AG08396 (cell line): Measurements from ENCODE around the gene ATP13A1.
"Not testable (repeated sequence)": the region's sequence is repeated elsewhere in the genome, so short reads cannot be mapped to it uniquely, and the experiment has no call there.

Experiments used
- DNase-seq: peaks from one replicate; pipeline ENCODE4 v3.0.0; 2012; ENCODE audit warnings: low spot score, mixed read lengths

Gene ATP13A1

GRCh38 chr19:19663256-19664120 lies at the start of gene ATP13A1:
Gene ATP13A1 (minus strand): TSS chr19:19663676. CDS start chr19:19663666, 10 bp downstream.
- peak; percentile 95 for DNase-seq

- no peak for DNase-seq
These were observed 48.7 kb upstream of the ATP13A1 start for GRCh38 chr19:19711934-19712828.

DNA sequence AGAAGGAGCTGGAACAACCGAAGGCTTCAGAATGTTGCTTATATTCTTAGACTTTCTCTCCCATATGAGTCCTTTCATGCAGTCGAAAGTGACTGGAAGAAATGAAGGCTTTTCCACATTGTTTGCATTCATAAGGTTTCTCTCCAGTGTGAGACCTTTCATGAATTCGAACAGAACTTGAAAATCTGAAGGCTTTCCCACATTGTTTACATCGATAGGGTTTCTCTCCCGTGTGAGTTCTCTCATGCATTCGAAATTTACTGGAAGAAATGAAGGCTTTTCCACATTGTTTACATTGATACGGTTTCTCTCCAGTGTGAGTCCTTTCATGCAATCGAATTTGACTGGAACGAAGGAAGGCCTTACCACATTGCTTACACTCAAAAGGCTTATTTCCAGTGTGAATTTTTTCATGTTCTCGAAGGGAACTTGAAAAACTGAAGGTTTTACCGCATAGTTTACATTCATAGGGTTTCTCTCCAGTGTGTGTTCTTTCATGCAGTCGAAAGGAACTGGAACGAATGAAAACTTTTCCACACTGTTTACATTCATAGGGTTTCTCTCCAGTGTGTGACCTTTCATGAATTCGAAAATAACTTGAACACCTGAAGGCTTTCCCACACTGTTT lies 47.9 kb upstream of the ATP13A1 start:
- DNase-seq, result no peak

GRCh38 chr19:19710506-19710905 lies 47.0 kb upstream of the ATP13A1 start:
- DNase-seq, result no peak

DNA sequence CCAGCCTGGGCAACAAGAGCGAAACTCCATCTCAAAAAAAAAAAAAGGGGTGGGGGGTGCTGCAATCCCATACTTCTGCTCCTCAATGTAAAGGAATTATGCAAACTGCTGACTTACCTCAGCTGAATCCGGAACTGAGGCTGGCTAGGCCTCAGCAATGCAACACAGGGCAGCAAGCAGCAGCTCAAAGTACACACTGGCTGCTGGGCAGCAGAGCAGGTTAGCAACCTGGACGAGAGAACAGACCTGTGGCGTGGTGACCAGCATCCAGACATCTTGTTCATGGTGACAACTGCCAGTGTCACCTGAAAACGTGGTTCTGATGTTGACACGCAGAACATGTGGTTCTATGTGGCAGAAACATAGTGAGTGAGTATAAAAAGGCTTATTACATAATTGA lies 41.4 kb upstream of the ATP13A1 start:
- no peak for DNase-seq

- DNase-seq, result not testable (repeated sequence)
These were observed 37.0 kb upstream of the ATP13A1 start for GRCh38 chr19:19700493-19700892.

DNA sequence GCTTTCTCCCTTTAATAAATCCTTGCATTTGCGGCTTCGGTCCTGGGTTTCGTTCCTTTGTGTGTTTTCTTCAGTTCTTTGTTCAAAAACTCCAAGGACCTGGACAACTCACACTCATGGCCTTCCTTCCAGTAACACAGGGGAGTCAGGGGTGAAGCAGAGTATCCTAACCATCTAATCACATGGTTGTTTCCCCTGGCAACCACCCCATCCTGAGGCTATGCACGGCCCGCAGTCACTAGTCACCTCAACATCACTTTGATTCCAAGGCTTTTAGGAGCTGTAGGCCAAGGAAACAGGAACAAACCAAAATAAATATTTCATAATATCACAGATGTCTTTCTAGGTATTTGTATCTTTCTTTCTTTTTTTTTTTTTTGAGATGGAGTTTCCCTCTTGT lies 34.1 kb upstream of the ATP13A1 start:
- DNase-seq, result no peak

GRCh38 chr19:19696386-19696785 lies 32.9 kb upstream of the ATP13A1 start:
- DNase-seq, result no peak

GRCh38 chr19:19691683-19692082 lies 28.2 kb upstream of the ATP13A1 start:
- DNase-seq, result no peak

GRCh38 chr19:19689023-19689422 lies 25.5 kb upstream of the ATP13A1 start:
- DNase-seq, result not testable (repeated sequence)

DNA sequence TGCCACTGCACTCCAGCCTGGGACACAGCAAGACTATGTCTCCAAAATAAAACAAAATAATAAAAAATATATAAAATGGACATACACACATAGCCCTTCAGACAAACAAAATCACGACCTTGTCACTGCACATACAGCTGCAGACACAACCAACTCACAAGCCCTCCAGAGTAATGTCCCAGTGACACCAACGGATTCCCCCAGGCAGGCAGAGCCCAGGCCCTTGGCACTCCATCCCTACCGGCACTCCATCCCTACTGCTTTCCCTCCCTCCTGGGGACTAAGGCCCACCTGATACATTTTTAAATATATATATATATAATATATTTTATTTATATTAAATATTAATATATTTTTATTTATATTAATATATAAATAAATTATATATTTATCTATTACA lies 23.6 kb upstream of the ATP13A1 start:
- no peak for DNase-seq

DNA sequence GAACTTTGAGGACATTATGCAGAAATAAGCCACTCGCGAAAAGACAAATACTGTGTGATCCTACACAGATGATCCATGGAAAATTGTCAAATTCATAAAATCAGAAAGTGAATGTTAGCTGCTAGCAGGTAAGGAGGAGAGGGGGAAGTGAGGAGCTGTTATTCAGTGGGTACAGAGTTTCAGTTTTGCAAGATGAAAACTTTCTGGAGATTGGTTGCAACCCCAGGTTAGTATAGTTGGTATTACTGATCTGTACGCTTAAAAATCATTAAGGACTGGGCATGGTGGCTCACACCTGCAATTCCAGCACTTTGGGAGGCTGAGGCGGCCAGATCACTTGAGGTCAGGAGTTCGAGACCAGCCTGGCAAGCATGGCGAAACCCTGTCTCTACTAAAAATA lies 23.1 kb upstream of the ATP13A1 start:
- no peak for DNase-seq

DNA sequence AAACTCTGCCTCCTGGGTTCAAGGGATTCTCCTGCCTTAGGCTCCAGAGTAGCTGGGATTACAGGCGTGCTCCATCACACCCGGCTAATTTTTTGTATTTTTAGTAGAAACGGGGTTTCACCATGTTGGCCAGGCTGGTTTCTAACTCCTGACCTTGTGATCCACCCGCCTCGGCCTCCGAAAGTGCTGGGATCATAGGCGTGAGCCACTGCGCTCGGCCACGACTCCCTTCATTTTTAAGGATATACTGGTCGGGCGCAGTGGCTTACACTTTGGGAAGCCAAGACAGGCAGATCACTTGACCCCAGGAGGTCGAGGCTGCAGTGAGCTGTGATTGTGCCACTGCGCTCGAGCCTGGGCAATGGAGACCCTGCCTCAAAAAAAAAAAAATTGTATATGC lies 22.6 kb upstream of the ATP13A1 start:
- DNase-seq, result not testable (repeated sequence)

- DNase-seq, result no peak
These were observed 15.9 kb upstream of the ATP13A1 start for GRCh38 chr19:19679176-19680073.

GRCh38 chr19:19677579-19677978 lies 14.1 kb upstream of the ATP13A1 start:
- no peak for DNase-seq

DNA sequence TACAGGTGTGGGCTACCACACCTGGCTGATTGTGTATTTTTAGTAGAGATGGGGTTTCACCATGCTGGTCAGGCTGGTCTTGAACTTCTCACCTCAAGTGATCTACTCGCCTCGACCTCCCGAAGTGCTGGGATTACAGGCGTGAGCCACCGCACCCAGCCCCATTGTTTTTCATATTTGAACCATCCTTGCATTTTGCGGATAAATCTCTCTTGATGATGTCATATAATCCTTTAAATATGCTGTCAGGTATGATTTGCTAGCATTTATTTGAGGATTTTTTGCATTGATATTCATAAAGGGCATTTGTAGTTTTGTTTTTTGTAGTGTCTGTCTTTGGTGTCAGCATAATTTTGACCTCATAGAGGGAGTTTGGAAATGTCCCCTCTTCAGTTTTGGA lies 10.8 kb upstream of the ATP13A1 start:
- no peak for DNase-seq

DNA sequence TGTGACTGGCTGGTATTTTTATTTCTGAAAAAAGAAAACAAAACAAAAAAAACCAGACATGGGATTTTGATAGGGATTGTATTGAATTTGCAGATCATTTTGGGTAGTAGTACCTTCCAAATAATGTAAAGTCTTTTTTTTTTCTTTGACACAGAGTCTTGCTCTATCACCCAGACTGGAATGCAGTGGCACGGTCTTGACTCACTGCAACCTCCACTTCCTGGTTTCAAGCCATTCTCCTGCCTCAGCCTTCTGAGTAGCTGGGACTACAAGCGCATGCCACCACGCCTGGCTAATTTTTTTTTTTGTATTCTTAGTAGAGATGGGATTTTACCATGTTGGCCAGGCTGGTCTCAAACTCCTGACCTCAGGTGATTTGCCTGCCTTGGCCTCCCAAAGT lies 9.3 kb upstream of the ATP13A1 start:
- DNase-seq, result no peak

- peak; percentile 5 for DNase-seq
These were observed 6.6 kb upstream of the ATP13A1 start for GRCh38 chr19:19670070-19670551.

DNA sequence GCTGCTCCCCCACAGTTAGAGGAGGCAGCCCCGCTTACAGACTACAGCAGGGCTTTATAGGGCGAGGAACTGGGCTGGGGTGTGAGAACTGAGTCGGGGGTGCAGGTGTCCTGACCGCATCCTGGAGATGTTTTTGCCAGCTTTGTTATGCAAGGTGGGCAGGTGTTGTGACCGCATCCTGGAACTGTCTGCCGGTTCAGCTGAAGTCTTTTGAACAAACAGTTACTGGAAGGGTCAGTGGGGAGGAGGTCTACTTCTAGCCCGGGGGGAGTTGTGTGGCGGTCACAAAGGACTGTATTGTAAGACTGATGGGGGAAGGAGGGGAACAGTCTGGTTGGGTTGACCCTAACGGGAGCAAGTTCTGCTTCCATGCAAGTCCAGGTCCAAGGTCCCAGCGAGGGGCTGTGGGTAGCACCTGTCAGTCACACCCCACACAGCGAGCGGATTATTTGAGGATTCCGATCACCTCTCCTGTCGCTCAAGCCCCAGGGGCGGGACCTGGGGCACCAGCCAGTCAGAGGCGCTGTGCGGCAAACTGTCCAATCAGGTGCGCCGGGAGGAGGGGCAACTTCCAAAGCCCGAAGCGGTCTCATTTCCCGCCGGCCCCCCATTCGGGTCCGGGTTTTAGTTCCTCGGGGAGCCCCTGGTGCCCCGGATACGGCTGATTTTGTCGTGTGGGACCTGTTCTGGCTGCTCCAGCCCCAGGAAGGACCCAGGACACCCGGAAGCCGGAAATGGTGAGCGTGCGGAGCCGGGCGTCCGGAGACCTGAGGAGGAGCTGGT lies 4.9 kb upstream of the ATP13A1 start, which contains the start of gene ZNF101:
Gene ZNF101, plus strand, starts transcription at position 610 of the 783 bp plus-strand sequence. Its CDS starts 125 bp downstream, at position 735.
- peak; percentile 95 for DNase-seq

GRCh38 chr19:19665420-19665948 lies 2.0 kb upstream of the ATP13A1 start:
- DNase-seq, result not testable (repeated sequence)
